ENCODE results near the gene CRKL.

DNA sequence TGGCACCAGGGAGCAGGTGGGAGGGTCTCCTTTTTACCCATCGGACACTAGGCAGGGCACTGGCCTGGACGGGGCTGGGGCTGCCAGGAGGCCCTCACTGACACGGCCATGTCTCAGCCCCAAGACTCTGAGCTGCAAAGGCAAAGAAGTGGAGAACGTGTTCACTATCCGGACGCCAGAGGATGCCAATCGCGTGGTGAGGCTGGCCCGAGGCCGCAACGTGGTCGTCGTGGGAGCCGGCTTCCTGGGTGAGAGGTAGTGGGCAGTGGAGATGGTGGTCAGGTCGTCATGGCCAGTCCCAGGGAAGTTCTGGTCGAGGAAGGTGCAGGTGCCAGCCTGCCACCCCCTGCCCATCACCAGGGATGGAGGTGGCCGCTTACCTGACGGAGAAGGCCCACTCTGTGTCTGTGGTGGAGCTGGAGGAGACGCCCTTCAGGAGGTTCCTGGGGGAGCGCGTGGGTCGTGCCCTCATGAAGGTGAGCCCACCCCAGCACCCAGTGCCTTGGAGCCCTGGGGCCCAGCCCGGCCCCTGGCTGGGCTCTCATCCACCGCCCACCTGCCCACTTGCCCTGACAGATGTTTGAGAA is 59.2 kb downstream of the CRKL start:
- TF ChIP-seq, protein P1, sequence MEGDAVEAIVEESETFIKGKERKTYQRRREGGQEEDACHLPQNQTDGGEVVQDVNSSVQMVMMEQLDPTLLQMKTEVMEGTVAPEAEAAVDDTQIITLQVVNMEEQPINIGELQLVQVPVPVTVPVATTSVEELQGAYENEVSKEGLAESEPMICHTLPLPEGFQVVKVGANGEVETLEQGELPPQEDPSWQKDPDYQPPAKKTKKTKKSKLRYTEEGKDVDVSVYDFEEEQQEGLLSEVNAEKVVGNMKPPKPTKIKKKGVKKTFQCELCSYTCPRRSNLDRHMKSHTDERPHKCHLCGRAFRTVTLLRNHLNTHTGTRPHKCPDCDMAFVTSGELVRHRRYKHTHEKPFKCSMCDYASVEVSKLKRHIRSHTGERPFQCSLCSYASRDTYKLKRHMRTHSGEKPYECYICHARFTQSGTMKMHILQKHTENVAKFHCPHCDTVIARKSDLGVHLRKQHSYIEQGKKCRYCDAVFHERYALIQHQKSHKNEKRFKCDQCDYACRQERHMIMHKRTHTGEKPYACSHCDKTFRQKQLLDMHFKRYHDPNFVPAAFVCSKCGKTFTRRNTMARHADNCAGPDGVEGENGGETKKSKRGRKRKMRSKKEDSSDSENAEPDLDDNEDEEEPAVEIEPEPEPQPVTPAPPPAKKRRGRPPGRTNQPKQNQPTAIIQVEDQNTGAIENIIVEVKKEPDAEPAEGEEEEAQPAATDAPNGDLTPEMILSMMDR (IDR thresholded peaks at IDR 0.05), result no peak
- TF ChIP-seq EZH2 (IDR thresholded peaks at IDR 0.05; ENCODE audit: borderline replicate concordance, insufficient read depth, low read depth, low read length, poor library complexity, severe bottlenecking), result no peak
